Fibroblast of upper back skin (primary cell): Measurements from ENCODE around the gene BHLHA9.
"Not testable (repeated sequence)": the region's sequence is repeated elsewhere in the genome, so short reads cannot be mapped to it uniquely, and the experiment has no call there.

Experiments
- DNase-seq: peaks from one replicate; pipeline ENCODE4 v3.0.0-alpha.2; 2013

Gene BHLHA9

DNA sequence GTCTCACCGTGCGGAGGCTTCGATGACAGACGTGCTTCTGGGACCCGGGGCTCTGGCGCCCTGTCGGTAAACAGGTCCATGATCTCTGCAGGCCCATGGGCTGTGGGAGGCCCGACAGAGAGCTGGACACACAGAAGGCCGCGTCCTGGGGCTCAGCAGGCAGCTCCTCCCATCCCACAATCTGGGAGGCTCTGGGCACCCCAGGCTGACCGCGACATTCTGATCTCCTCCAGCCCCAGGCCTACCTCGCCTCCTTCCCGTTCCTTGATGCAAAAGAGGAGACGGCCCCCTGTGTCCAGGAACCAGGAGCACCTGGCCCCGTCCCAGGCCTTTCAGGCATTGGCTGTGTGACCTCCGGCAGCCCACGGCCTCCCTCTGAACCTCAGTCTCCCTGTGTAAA is 32.5 kb downstream of the BHLHA9 start:
- no peak for DNase-seq

DNA sequence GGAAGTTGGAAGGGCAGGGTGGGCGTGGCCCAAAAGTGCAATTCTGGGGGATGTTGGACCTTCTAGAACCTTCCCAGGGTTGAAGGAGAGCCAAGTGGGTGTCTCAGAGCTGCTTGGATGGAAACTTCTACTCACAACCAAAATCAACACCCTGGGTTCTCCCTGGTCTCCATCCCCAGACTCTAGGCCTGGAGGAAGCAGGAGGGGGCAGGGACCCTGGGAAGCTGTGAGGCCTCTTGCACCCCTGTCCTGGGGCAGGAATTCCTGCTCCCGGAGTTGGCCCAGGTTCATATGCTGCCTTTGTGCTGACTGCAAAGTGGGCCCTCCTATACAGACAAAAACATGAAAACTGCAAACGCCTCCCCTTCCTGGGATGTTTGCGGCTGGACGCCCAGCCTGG is 34.3 kb downstream of the BHLHA9 start:
- DNase-seq: no peak

DNA sequence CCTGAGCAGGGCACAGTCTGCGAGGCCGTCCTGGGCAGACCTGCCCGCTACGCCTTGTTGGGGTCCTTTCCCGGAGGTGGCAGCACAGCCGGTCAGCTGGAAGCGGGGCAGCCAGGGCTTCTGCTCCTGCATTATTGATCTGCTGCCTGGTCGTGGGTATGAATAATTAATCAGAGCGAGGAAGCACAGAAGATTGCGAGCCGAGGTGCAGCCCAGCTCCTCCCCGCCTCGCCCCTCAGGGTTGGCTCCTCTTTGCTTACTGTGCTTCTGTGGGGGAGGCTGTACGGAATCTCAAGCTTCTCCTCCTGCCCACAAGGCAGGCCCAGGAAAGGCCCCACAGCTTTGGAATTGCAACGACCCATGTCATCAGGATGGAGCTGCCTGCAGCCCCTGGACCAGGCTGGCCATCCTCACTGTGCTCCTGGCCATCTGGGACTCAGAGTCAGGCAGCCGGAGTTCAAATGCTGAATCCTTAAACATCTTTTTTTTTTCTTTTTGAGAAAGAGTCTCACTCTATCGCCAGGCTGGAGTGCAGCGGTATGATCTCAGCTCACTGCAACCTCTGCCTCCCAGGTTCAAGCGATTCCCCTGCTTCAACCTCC is 34.8 kb downstream of the BHLHA9 start:
- no peak for DNase-seq

DNA sequence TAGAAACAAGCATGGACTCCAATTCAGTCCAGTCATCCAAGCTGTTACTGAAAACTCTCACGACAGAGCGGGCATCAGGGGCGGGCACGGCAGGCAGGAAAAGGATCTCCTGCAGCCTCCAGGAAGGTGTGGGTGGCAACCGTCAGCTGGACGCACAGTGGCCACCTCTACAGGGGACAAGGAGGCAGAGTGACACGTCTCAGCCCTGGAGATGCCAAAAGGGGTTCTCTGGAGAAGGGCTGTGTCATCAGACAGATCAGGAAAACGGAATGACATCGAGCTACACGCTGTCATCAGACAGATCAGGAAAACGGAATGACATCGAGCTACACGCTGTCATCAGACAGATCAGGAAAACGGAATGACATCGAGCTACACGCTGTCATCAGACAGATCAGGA is 37.6 kb downstream of the BHLHA9 start:
- not testable (repeated sequence) for DNase-seq

DNA sequence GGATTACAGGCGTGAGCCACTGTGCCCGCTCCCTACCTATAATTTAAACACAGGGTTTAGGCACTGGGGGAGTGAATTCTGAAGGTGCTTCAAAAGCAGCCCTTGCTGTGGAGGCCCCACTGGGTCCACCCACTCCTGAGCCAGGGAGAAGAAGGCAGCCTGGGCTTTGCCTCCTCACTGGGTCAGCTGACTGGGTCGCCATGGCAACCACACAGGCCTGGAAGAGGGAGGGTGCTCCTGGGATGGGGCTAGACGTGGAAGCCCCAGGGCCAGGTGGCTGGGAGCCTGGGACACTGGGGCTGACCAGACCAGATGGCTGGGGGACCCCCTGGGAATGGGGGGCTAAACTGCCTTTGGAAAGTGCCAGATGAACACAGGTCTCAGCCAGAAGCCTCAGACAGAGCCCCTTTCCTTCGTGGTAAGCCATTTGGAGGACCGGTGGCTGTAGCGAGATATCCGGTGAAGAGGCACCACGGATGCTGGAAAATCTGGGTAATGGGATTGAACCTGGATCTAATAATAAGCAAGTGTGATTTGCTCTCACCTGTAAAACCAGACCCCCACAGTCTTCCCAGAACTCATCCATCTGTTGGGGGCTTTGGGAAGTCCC is 42.1 kb downstream of the BHLHA9 start:
- DNase-seq: no peak

DNA sequence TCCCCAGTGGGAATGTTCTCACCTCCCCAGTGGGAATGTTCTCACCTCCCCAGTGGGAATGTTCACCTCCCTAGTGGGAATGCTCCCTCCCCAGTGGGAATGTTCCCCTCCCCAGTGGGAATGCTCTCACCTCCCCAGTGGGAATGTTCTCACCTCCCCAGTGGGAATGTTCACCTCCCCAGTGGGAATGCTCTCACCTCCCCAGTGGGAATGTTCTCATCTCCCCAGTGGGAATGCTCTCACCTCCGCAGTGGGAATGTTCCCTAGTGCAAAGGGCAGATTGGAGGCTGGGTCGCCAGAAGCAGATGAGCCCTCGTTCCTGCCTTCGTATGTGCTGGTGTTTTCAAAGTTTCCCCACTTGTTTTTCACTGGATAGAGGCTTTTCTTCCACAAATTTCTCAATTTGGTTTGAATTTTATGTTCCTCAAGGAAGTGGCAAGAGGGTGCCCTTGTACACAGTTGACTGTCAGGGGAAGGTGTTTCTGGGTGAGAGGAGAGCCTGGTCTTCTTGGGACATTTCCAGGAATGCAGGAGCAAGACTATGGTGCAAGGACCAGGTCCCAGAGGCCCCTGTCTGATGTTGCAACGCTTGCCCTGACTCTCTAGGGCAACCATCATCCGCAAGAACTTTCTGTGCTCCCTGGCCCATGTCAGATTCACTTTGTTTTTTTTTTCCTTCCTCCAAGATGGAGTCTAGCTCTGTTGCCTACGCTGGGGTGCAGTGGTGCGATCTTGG is 43.2 kb downstream of the BHLHA9 start:
- DNase-seq: no peak

DNA sequence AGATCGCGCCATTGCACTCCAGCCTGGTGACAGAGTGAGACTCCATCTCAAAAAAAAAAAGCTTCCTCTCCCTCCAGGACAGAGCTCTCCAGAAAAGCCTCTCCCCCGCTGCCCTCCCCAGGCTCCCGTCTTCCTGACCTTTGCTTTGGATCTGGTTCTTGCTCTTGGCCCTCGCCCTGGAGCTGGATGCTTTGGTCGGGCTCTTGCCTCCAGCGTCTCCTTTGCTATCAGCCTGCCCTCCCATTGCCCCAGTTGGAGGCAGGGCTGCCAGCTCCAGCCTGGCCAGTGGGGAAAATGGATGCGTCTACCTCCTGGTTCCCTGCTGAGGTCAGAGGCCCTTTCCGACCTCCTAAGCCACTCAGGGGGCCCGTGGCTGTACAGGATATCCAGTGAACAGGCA is 45.2 kb downstream of the BHLHA9 start:
- no peak for DNase-seq

DNA sequence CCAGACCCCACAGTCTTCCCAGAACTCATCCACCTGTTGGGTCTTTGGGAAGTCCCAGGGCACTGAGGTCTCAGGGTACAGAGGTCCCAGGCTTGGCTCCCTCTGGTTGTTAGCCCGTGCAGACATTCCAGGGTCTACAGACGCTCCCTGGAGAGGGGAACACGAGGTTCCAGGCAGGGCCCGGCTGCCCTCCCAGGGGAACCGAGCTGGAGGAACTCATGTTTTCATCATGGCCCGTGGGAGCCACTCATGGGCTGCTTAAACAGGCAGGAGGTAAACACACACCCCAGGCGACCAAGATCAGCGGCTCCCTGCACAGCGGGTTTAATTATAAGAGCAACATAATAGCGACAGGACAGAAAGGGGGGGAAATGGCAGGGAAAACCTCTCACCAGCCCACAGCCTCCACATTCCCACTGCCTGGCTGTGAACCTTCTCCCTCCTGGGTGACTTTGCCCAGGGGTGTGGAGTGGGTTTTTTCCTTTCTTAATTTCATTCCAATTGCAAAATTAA is 45.7 kb downstream of the BHLHA9 start:
- no peak for DNase-seq
